Measurements from ENCODE around the gene SLX9.
"Not testable (repeated sequence)": the region's sequence is repeated elsewhere in the genome, so short reads cannot be mapped to it uniquely, and the experiment has no call there.

The SLX9 gene

DNA sequence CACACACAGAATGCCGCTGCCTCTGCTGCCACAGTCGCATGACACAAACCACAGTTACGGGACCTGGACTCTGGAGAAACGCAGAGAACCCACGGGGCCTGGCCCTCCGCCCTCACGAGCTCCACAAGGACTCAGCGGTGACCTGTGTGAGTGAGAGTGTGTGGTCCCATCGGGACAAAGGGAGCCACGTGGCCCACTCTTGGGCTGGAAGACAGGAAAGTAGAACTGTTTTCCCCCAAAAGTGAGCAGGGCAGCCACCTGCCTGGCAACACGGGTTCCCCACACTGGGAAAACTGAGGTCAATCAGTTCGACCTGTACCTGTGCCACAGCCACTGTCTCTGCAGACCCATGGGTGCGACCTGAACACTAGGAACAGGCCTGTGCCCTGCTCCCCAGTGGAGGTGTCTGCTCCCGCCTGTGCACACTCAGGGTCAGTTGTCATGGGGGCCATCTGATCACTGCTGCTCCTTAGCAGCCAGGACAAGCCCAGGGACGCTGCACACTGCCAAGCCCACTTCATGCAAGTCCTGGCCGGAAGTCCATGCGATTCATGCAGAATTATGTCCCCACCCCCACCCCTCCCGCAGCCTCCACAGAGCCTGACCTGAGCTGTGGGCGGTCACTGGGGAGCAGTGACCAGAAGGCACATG lies 80.2 kb downstream of the SLX9 start:
- DNase-seq (ENCODE audit: low read depth): no peak

DNA sequence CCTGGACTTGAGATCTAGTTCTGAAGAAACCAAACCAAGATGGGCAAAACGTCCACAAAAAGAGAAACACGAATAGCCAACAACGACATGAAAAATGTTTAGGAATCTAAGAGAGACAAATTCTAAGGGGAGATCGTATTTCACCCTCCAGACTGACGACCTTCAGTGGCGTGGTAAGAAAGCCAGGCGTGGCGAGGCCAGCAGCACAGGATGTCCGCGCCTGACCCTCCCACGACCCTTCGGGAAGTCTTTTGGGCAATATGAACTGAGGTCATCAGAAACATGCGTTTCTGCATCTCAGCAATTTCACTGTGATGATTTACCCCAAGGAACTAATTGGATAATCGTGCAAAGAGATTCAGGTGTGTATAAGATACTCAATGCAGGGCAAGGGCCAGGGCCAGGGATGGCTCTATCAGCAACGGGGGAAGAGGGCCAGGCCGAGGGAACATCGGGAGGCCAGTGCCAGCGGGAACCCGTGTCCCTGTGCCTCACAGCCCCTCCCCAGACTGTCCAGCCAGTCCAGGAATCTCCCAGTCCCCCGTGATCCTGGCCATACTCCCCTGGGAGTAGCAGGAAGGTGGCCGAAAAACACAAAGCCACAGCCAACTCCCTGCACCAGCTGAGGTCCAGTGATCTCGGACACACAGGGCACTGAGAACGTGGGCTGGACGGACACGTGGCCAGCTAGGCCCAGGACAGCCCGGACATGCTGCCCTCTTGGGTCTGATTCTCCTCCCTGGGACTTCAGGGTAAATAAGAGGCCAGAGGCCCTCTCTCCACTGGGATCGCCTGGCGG lies 81.0 kb downstream of the SLX9 start:
- DNase-seq (ENCODE audit: low read depth): no peak

DNA sequence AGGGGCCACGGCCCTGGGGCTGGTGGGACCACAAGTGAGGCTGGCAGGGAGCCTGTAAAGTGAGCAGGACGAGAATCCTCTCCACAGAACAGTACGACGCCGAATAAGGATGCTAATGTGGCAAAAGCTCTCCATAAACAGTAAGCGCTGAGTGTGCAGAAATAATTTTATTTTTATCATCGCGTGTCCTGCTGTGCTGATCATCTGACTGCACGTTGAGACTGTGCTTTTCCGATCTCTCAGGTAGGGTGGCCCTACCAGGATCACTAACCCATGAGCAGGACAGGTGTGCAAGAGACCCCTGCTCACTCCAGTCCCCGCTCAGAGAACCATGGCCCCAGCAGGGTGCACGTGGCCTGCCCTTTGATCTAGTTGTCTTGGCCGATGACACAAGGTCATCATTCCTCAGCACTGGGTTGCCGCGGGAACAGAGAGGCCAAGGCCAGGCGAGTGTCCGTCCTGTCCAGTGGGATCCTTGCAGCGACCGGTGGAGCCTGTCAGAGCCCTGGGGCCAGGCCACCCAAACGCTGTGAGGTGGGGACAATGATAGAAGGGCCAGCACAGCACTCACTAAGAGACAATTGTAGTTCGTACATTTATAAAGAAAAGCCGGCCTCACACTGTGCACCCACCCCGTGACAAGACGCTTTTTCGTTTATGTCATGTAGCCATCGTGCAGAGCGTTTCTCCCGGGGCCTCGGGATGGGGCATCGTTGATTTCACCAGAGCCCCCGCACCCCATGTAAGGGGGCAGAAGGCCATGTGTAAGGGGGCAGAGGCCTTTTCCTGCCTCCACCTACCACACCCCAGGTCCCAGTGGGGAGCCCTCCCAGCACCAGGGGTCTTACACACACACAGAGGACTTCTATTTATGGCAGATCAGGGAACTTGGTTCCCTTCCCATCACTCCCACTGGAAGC lies 81.9 kb downstream of the SLX9 start:
- no peak for DNase-seq (ENCODE audit: low read depth)

GRCh38 chr21:45022348-45022675 lies 82.5 kb downstream of the SLX9 start:
- no peak for DNase-seq (ENCODE audit: low read depth)

GRCh38 chr21:45022736-45023135 lies 82.9 kb downstream of the SLX9 start:
- DNase-seq (ENCODE audit: low read depth): no peak

DNA sequence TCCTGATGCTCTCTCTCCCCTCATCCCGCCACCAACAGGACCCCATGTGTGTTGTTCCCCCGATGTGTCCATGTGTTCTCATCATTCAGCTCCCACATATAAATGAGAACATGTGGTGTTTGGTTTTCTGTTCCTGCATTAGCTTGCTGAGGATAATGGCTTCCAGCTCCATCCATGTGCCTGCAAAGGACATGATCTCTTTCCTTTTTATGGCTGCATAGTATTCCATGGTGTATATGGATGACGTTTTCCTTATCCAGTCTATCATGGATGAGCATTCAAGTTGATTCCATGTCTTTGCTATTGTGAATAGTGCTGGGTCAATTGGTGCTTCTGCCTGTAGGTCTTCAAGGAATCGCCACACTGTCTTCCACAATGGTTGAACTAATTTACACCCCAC lies 84.7 kb downstream of the SLX9 start:
- DNase-seq (ENCODE audit: low read depth): not testable (repeated sequence)

DNA sequence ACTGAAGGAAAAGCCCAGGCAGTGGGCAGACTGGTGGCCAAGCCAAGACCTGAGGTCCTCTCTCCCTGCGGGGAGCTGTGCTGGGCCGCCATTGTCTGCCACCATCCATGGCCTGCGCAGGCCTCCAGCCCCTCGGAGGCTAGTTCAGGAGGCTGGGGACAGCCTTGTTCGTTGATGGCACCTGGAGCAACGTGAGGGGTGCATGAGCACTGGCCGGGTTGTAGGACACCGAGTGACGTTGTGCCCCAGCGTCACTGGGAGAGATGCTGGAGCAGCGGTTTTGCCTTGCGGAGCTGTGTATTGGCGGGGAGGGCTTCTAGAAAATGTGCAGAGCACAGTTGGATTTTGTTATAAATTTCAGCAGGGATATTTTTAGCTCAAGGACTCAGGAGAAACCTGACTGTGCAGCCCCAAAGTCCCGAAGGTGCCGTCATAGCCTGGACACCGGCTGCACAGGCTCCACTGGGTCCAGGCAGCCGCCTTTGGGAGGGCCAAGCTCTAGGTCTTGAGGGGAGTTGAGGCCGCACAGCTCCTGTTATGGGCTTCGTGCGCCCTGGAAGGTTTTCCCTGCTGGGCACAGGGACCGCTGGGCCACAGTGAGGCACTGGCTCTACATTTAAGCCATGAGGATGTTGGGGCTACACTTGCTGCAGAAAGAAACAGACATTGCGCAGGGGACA lies 86.4 kb downstream of the SLX9 start:
- no peak for DNase-seq (ENCODE audit: low read depth)
